Erythroblast (primary cell): ENCODE data around the gene HAGHL.

Experiments used
- GATA1 ChIP-seq: IDR thresholded peaks from 2 replicates; pipeline ENCODE4 v1.6.1; 2011; ENCODE audit warnings: low read depth, mild to moderate bottlenecking, control low read depth, low read length, moderate library complexity
- POLR2A ChIP-seq: IDR thresholded peaks from 2 replicates; pipeline ENCODE4 v1.6.1; 2011; ENCODE audit warnings: mild to moderate bottlenecking, low read length

- TF ChIP-seq POLR2A (no peak), GATA1 (no peak)
Observed at GRCh38 chr16:725041-725376, 1.9 kb upstream of the HAGHL start.
